B cell (primary cell): ENCODE measurements around the gene MED12L.

ENCODE experiments used
- CTCF ChIP-seq: fragments of 200-600 bp; IDR thresholded peaks from one replicate; pipeline ENCODE4 v1.8.0; 2022; ENCODE audit warnings: antibody characterized with exemption, mild to moderate bottlenecking
- EZH2 ChIP-seq: IDR thresholded peaks from 2 replicates; pipeline ENCODE4 v1.6.1; 2012; ENCODE audit warnings: borderline replicate concordance, low read depth, mild to moderate bottlenecking, moderate library complexity, low read length; ENCODE audit not compliant: insufficient read depth, poor library complexity, severe bottlenecking

GRCh38 chr3:151430821-151431484 lies 345.5 kb downstream of the MED12L start:
- TF ChIP-seq CTCF (no peak), EZH2 (no peak)
